Ramos (cell line): ENCODE data around the gene PRKCSH.

Experiments used
- in situ Hi-C: fragments of 300-500 bp; cut with MboI; formaldehyde crosslinking; loops from one replicate; pipeline ENCODE4 v1.14.3; 2022; ENCODE audit warnings: low sequenced_read_pairs; ENCODE audit not compliant: unreplicated experiment

The PRKCSH gene

DNA sequence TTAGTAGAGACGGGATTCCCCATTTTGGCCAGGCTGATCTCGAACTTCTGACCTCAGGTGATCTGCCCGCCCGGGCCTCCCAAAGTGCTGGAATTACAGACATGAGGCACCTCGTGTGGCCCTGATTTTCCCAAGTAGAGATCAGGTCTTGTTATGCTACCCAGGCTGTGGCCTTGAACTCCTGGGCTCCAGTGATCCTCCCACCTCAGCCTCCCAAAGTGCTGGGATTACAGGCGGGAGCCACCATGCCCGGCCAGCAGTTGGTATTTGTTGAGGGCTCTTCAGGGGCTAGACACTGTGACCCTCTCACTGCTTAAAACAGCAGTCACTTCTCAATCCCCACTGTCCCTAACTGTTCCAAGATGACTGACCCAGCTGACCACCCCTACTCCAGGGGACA, 53.9 kb downstream of the PRKCSH start:
- in situ Hi-C loops, result no loop called here

DNA sequence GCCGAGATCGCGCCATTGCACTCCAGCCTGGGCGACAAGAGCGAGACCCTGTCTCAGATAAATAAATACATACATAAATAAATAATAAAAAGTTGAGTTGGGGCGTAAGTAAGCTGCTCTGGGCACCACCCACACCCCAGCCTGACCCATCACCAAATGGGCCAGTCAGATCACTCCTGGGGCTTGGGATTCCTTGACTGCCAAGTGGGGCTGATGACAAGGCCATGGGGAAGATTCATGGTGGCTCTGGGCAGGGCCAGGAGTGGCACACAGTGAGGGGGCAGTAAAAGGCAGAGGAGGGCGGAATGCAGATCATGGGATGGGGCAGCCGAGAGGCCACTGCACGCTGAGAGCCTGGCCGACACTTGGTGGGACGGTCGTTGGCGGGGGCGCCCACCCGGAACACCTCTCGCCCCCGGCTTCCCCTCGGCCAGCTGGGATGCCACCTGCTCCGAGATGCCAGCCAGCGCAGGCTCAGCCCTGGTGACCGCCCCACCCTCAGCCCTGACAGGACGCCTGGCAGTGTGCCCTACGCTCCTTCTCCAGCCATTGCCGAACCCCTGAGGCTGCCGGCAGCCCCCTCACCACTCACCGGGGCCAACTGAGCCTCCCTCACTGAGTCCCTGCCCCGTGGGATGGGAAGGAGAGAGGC, 59.3 kb downstream of the PRKCSH start:
- in situ Hi-C loops, result loop anchor here (5.0 kb wide), 1 partner anchor 93 kb away; no protein-coding TSS in a partner anchor

GRCh38 chr19:11495481-11495880, 60.0 kb downstream of the PRKCSH start:
- in situ Hi-C loops, result loop anchor here (5.0 kb wide), 1 partner anchor 92 kb away; no protein-coding TSS in a partner anchor

GRCh38 chr19:11495885-11496284, 60.5 kb downstream of the PRKCSH start:
- in situ Hi-C loops, result loop anchor here (5.0 kb wide), 1 partner anchor 91 kb away; no protein-coding TSS in a partner anchor

- in situ Hi-C loops, result loop anchor here (5.0 kb wide), 1 partner anchor 91 kb away; no protein-coding TSS in a partner anchor
Measured at GRCh38 chr19:11496391-11497163, 61.1 kb downstream of the PRKCSH start.

DNA sequence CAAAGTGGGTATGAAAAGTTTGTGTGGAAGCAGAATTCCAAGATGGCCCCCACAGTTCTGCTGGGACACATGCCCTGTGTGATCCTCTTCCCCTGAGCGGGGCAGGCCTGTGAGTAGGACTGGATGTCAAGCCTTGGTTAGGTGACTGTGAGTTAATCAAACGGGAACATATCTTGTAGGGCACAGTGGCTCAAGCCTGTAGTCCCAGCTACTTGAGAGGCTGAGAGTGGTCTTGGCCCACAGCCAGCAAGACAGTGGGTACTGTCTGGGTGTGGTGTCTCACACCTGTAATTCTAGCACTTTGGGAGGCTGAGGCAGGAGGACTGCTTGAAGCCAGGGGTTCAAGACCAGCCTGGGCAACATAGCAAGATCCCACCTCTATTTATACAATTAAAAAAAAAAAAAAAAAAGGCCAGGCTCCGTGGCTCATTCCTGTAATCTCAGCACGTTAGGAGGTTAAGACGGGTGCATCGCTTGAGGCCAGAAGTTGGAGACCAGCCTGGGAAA, 63.8 kb downstream of the PRKCSH start:
- in situ Hi-C loops, result loop anchor here (5.0 kb wide), 1 partner anchor 88 kb away; no protein-coding TSS in a partner anchor

DNA sequence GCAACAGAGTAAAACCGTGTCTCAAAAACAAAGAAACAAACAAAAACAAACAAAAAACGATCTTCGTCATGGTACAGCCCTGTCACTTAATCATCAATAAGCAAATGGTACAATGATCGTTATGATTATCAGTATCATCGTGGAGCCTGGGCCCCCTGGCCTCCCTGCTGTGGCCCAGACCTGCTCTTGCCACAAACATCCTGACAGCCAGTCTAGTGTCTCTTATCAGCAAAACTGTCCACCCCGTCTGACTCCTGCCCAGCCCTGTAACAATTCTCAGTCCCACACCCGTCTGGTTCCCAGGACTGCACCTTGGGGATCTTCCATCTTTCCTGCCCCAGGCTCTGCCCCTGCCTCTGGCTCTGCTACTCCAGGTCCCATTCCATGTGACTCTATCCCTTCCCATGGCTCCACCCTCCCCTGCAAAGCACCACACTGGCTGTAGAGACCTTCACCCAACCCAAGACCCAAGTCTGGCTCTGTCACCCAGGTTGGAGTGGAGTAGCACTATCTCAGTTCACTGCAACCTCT, 64.5 kb downstream of the PRKCSH start:
- in situ Hi-C loops, result loop anchor here (5.0 kb wide), 1 partner anchor 87 kb away; no protein-coding TSS in a partner anchor
